Gastroesophageal sphincter (tissue), 4 donors: ENCODE results near the gene HSPA1B. TPM values are rescaled to one million over a fixed set of nuclear protein-coding genes. Genes with fewer than 3 reads are reported as not detected.
"Not testable (repeated sequence)": the region's sequence is repeated elsewhere in the genome, so short reads cannot be mapped to it uniquely, and the experiment has no call there.

Source experiments
- ATAC-seq: fragments of 150-250 bp; one replicate; pipeline ENCODE4 v1.9.1; 2016; ENCODE audit warnings: mild to moderate bottlenecking, moderate library complexity
- H3K27ac ChIP-seq, 4 donors: fragments of 200-600 bp; sonication (generic) in 3 of 4; 1 replicate in 3 of 4; 2 replicates in 1 of 4; pipeline ENCODE4 v1.5.1; 2016 to 2019
- H3K27me3 ChIP-seq: fragments of 200-600 bp; sonication (generic); one replicate; pipeline ENCODE4 v1.5.1; 2019
- H3K36me3 ChIP-seq, 2 donors: fragments of 200-600 bp; sonication (generic); one replicate each; pipeline ENCODE4 v1.5.1; 2019; ENCODE audit warnings: control low read depth in 1 of 2
- H3K4me1 ChIP-seq, 3 donors: fragments of 200-600 bp; sonication (generic); 1 replicate in 2 of 3; 2 replicates in 1 of 3; pipeline ENCODE4 v1.5.1; 2016 to 2019; ENCODE audit warnings: control low read depth in 2 of 3
- H3K4me3 ChIP-seq, 2 donors: fragments of 200-600 bp; sonication (generic); one replicate each; pipeline ENCODE4 v1.5.1; 2019; ENCODE audit warnings: mild to moderate bottlenecking in 1 of 2, moderate library complexity in 1 of 2
- H3K9me3 ChIP-seq, 3 donors: fragments of 200-600 bp; sonication (generic); one replicate each; pipeline ENCODE4 v1.5.1; 2017 to 2019; ENCODE audit warnings: control low read depth in 2 of 3
- CTCF ChIP-seq, 4 experiments: fragments of 200-600 bp in 2 of 4; fragments of 450-650 bp in 2 of 4; sonication (generic) in 1 of 4; IDR thresholded peaks; one replicate each; pipeline ENCODE4 v1.5.1; 2017 to 2019; ENCODE audit warnings: antibody characterized with exemption in 4 of 4, mild to moderate bottlenecking in 2 of 4, moderate library complexity in 2 of 4
- EP300 ChIP-seq: sonication (generic); formaldehyde crosslinking; IDR thresholded peaks from one replicate; pipeline ENCODE4 v1.6.1; 2017; ENCODE audit warnings: antibody characterized with exemption, mild to moderate bottlenecking
- POLR2A ChIP-seq, 2 donors: fragments of 450-650 bp; IDR thresholded peaks; one replicate each; pipeline ENCODE4 v1.6.1; 2017; ENCODE audit warnings: antibody characterized with exemption in 2 of 2, mild to moderate bottlenecking in 2 of 2, moderate library complexity in 1 of 2
- POLR2AphosphoS5 ChIP-seq: sonication (generic); formaldehyde crosslinking; IDR thresholded peaks from one replicate; pipeline ENCODE4 v1.6.1; 2017; ENCODE audit warnings: antibody characterized with exemption
- WGBS, 2 donors: methylation state at CpG; one replicate each; pipeline ENCODE4 v1.1.5; 2018; ENCODE audit warnings: low coverage in 1 of 2; 5-methylcytosine and 5-hydroxymethylcytosine counted together
- total RNA-seq, 4 donors: library from RNA; depleted of rRNA; stranded (reverse); fragments of >200 nt; gene quantifications; one replicate each; pipeline ENCODE4 v1.1.0, GENCODE V29; 2016

Gene HSPA1B
- total RNA-seq, 4 donors from 2014 or later = 198 to 260 (median 219) TPM

DNA sequence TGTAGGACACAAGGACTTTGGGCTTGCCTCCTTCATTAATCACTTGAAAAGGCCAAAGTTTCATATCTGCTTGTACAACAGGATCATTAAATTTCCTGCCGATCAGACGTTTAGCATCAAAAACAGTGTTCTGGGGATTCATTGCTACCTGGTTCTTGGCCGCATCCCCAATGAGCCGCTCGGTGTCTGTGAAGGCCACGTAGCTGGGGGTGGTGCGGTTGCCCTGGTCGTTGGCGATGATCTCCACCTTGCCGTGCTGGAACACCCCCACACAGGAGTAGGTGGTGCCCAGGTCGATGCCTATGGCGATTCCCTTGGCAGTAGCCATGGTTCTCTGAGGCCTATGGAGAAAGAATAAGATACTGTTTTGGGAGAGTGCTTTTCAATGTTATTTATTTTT lies 15.9 kb upstream of the HSPA1B start:
- Histone ChIP-seq H3K4me3 (no peak overlapping the region), H3K36me3 (no peaks in the 10 kb centered on the region), H3K27me3 (no peaks in the 10 kb centered on the region), H3K27ac (no peak overlapping the region), H3K9me3 (no peaks in the 10 kb centered on the region), H3K4me1 (peaks cover 3 to 22% (median 7%) of the 10 kb centered on the region in 3 donors)
- ATAC-seq = no peak
- TF ChIP-seq EP300 = no peak
- 94 to 96% methylated on average over 6 of the region's 12 CpGs for WGBS, 2 donors

- no peaks in the 10 kb centered on the region for H3K9me3 ChIP-seq
- 92 to 98% methylated on average over 7 of the region's 7 CpGs for WGBS, 2 donors
- H3K27ac ChIP-seq = peak overlapping the region; percentile 85 to 100 (median 94)
- peaks cover 3 to 23% (median 7%) of the 10 kb centered on the region in 3 donors for H3K4me1 ChIP-seq
- no peak for ATAC-seq
- TF ChIP-seq CTCF (IDR thresholded peaks at IDR 0.05) = no peak
- no peaks in the 10 kb centered on the region for H3K27me3 ChIP-seq
- H3K36me3 ChIP-seq = no peaks in the 10 kb centered on the region
- peak overlapping the region in 1 of 2 donors; percentile 60 for H3K4me3 ChIP-seq
Observed at GRCh38 chr6:31813465-31813849, 14.1 kb upstream of the HSPA1B start.

- Histone ChIP-seq H3K27me3 (no peaks in the 10 kb centered on the region), H3K9me3 (no peaks in the 10 kb centered on the region), H3K27ac (peak overlapping the region; percentile 86 to 100 (median 98)), H3K36me3 (no peaks in the 10 kb centered on the region), H3K4me1 (peaks cover 3 to 35% (median 18%) of the 10 kb centered on the region in 3 donors), H3K4me3 (peak overlapping the region; percentile 46 to 60)
- 0% methylated on average over 6 to 11 of the region's 13 CpGs for WGBS, 2 donors
- TF ChIP-seq EP300 = no peak
- TF ChIP-seq POLR2A (IDR thresholded peaks at IDR 0.05) = peak in 1 of 2 donors; percentile 11
- TF ChIP-seq CTCF (IDR thresholded peaks at IDR 0.05) = no peak
- TF ChIP-seq POLR2AphosphoS5 = peak; percentile 88
- peak; percentile 89 for ATAC-seq
Observed at GRCh38 chr6:31814677-31815024, 12.9 kb upstream of the HSPA1B start.

DNA sequence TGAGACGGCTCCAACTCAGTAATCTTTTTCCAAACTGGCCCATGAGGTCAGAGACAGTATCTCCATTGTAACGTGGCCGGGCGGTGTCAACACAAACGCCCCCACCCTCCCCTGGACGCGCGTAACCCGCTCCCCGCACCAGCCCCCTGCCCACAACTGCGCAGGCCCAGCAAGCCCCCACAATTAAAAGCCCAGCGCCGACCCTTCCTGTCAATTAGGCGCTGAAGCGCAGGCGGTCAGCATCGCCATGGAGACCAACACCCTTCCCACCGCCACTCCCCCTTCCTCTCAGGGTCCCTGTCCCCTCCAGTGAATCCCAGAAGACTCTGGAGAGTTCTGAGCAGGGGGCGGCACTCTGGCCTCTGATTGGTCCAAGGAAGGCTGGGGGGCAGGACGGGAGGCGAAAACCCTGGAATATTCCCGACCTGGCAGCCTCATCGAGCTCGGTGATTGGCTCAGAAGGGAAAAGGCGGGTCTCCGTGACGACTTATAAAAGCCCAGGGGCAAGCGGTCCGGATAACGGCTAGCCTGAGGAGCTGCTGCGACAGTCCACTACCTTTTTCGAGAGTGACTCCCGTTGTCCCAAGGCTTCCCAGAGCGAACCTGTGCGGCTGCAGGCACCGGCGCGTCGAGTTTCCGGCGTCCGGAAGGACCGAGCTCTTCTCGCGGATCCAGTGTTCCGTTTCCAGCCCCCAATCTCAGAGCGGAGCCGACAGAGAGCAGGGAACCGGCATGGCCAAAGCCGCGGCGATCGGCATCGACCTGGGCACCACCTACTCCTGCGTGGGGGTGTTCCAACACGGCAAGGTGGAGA lies 12.3 kb upstream of the HSPA1B start, which contains the start of the genes HSPA1A and HSPA1L:
Gene HSPA1A, plus strand, starts transcription at position 519 of the 814 bp plus-strand sequence. Its CDS starts 214 bp downstream, at position 733.
Gene HSPA1L, minus strand, starts transcription at position 259 of the 814 bp plus-strand sequence. CDS start 3,311 bp downstream, outside the sequence.
- 0% methylated on average over 7 of the region's 56 CpGs; no CpG with 5 or more reads in 1 of the 2 donors for WGBS, 2 donors
- Histone ChIP-seq H3K36me3 (no peaks in the 10 kb centered on the region), H3K4me3 (peak within 1 kb of the TSS; percentile 46 to 60), H3K27me3 (no peaks in the 10 kb centered on the region), H3K4me1 (peaks cover 3 to 41% (median 24%) of the 10 kb centered on the region in 3 donors), H3K27ac (peak within 1 kb of the TSS; percentile 90 to 100 (median 98)), H3K9me3 (no peaks in the 10 kb centered on the region)
- TF ChIP-seq EP300 (no peak), CTCF (IDR thresholded peaks at IDR 0.05) (peak in 1 of 4 experiments; percentile 8), POLR2AphosphoS5 (peak; percentile 100), POLR2A (IDR thresholded peaks at IDR 0.05) (peak; percentile 100)
- ATAC-seq = peak; percentile 92

DNA sequence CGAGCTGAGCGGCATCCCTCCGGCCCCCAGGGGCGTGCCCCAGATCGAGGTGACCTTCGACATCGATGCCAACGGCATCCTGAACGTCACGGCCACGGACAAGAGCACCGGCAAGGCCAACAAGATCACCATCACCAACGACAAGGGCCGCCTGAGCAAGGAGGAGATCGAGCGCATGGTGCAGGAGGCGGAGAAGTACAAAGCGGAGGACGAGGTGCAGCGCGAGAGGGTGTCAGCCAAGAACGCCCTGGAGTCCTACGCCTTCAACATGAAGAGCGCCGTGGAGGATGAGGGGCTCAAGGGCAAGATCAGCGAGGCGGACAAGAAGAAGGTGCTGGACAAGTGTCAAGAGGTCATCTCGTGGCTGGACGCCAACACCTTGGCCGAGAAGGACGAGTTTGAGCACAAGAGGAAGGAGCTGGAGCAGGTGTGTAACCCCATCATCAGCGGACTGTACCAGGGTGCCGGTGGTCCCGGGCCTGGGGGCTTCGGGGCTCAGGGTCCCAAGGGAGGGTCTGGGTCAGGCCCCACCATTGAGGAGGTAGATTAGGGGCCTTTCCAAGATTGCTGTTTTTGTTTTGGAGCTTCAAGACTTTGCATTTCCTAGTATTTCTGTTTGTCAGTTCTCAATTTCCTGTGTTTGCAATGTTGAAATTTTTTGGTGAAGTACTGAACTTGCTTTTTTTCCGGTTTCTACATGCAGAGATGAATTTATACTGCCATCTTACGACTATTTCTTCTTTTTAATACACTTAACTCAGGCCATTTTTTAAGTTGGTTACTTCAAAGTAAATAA lies 10.2 kb upstream of the HSPA1B start:
- Histone ChIP-seq H3K4me3 (peak overlapping the region; percentile 54 to 77), H3K4me1 (peaks cover 3 to 55% (median 29%) of the 10 kb centered on the region in 3 donors), H3K27ac (peak overlapping the region; percentile 64 to 98 (median 89))
- not testable (repeated sequence) for H3K36me3 ChIP-seq, H3K9me3 ChIP-seq, H3K27me3 ChIP-seq, ATAC-seq
- peak in 1 of 4 experiments; percentile 16 for TF ChIP-seq CTCF (IDR thresholded peaks at IDR 0.05)
- WGBS, 2 donors = 20 to 37% methylated on average over 1 to 12 of the region's 37 CpGs

GRCh38 chr6:31817929-31818511 lies 9.5 kb upstream of the HSPA1B start:
- H3K4me1 ChIP-seq = peaks cover 3 to 59% (median 35%) of the 10 kb centered on the region in 3 donors
- H3K27me3 ChIP-seq, ATAC-seq, H3K9me3 ChIP-seq, H3K36me3 ChIP-seq: not testable (repeated sequence)
- peak overlapping the region; percentile 29 to 98 (median 89) for H3K27ac ChIP-seq
- H3K4me3 ChIP-seq = peak overlapping the region; percentile 54 to 77
- WGBS, 2 donors = 27 to 35% methylated on average over 1 to 5 of the region's 8 CpGs
